PC-9 (cell line): ENCODE data around the gene SLC35A1. TPM values are rescaled to one million over a fixed set of nuclear protein-coding genes. Genes with fewer than 3 reads are reported as not detected.

Experiments
- BruUV-seq: library from RNA; stranded (reverse); fragments of 400-500 nt; replicated peaks from 2 replicates; lab custom pipeline; 2021; lab: Mats Ljungman, UMichigan
- CTCF ChIA-PET: fragments of 300-600 bp; sonication (Branson Sonifier 250); formaldehyde crosslinking; loops from one replicate; lab custom pipeline; 2022; ENCODE audit warnings: antibody characterized with exemption; lab: Charles Lee
- POLR2A ChIA-PET: fragments of 300-600 bp; sonication (Branson Sonifier 250); formaldehyde crosslinking; loops from one replicate; lab custom pipeline; 2022; ENCODE audit warnings: antibody characterized with exemption; ENCODE audit not compliant: unreplicated experiment; lab: Charles Lee
- DNase-seq, 2 experiments: peaks; one replicate each; pipeline versions ENCODE4 v3.0.0 to v3.0.0-alpha.2; 2015 to 2022; ENCODE audit warnings: mixed read lengths in 1 of 2
- H2AFZ ChIP-seq: fragments of 200-600 bp; sonication (generic); 2 replicates; pipeline ENCODE4 v1.8.1; 2017; ENCODE audit warnings: antibody characterized with exemption
- H3F3A ChIP-seq: fragments of 200-600 bp; sonication (generic); 2 replicates; pipeline ENCODE4 v1.8.1; 2017; ENCODE audit warnings: antibody characterized with exemption, mild to moderate bottlenecking, low read depth; ENCODE audit not compliant: insufficient read depth
- H3K27ac ChIP-seq: fragments of 200-600 bp; sonication (generic); 2 replicates; pipeline ENCODE4 v1.6.1; 2016; ENCODE audit warnings: mixed run types
- H3K27me3 ChIP-seq: fragments of 200-600 bp; sonication (generic); 2 replicates; pipeline ENCODE4 v1.6.1; 2016; ENCODE audit warnings: low read depth, mixed run types; ENCODE audit not compliant: insufficient read depth
- H3K36me3 ChIP-seq: fragments of 200-600 bp; sonication (generic); 2 replicates; pipeline ENCODE4 v1.6.1; 2016; ENCODE audit warnings: low read depth, mixed run types
- H3K4me1 ChIP-seq: fragments of 200-600 bp; sonication (generic); replicated peaks from 2 replicates; pipeline ENCODE4 v1.6.1; 2016; ENCODE audit warnings: mixed run types; ENCODE audit not compliant: insufficient read depth
- H3K4me2 ChIP-seq: fragments of 200-600 bp; sonication (generic); 2 replicates; pipeline ENCODE4 v1.6.1; 2017; ENCODE audit warnings: mixed run types
- H3K4me3 ChIP-seq: fragments of 200-600 bp; sonication (generic); 2 replicates; pipeline ENCODE4 v1.6.1; 2016; ENCODE audit warnings: mixed run types
- H3K79me2 ChIP-seq: fragments of 200-600 bp; sonication (generic); 2 replicates; pipeline ENCODE4 v1.6.1; 2017; ENCODE audit warnings: low read depth, mixed run types
- H3K9me2 ChIP-seq: fragments of 200-600 bp; sonication (generic); 2 replicates; pipeline ENCODE4 v1.8.1; 2017; ENCODE audit warnings: mild to moderate bottlenecking; ENCODE audit not compliant: insufficient read depth
- H3K9me3 ChIP-seq: fragments of 200-600 bp; sonication (generic); 2 replicates; pipeline ENCODE4 v1.8.1; 2016; ENCODE audit warnings: low read depth; ENCODE audit not compliant: insufficient read depth
- H4K20me1 ChIP-seq: fragments of 200-600 bp; sonication (generic); 2 replicates; pipeline ENCODE4 v1.8.1; 2017; ENCODE audit not compliant: insufficient read depth
- CTCF ChIP-seq: fragments of 200-600 bp; sonication (generic); conservative IDR thresholded peaks from 2 replicates; pipeline ENCODE4 v1.6.1; 2017; ENCODE audit warnings: mixed run types, antibody characterized with exemption, mild to moderate bottlenecking, moderate library complexity
- EZH2 ChIP-seq: fragments of 200-600 bp; sonication (generic); IDR thresholded peaks from 2 replicates; pipeline ENCODE4 v1.8.0; 2017; ENCODE audit warnings: antibody characterized with exemption, low read depth
- intact Hi-C: fragments of 100-400 bp; cut with micrococcal nuclease; formaldehyde crosslinking; loops from one replicate; pipeline ENCODE4 v1.10.0; 2022; ENCODE audit not compliant: unreplicated experiment
- total RNA-seq: library from RNA; stranded (reverse); gene quantifications from 2 replicates; pipeline ENCODE4 v1.2.3, GENCODE V29; 2021

The SLC35A1 gene
- total RNA-seq, 1 experiment from 2014 or later = 9.3 TPM

GRCh38 chr6:87541041-87541440 lies 68.3 kb downstream of the SLC35A1 start:
- no peaks in the 10 kb centered on the region for H3K27me3 ChIP-seq
- H3K9me2 ChIP-seq = no peaks in the 10 kb centered on the region
- BruUV-seq = no TSS peak
- no peak overlapping the region for H3K27ac ChIP-seq
- CTCF ChIA-PET = no interaction called here
- TF ChIP-seq CTCF = no peak
- TF ChIP-seq EZH2 = no peak
- H3K4me1 ChIP-seq = no peaks in the 10 kb centered on the region
- H3K79me2 ChIP-seq = no peaks in the 10 kb centered on the region
- no peak overlapping the region for H3K4me2 ChIP-seq
- no peaks in the 10 kb centered on the region for H3K36me3 ChIP-seq
- no peaks in the 10 kb centered on the region for H4K20me1 ChIP-seq
- no peak overlapping the region for H3K4me3 ChIP-seq
- no peaks in the 10 kb centered on the region for H3K9me3 ChIP-seq
- no peak for DNase-seq
- no peaks in the 10 kb centered on the region for H3F3A ChIP-seq
- POLR2A ChIA-PET = no interaction called here
- intact Hi-C loops = no loop called here
- no peak overlapping the region for H2AFZ ChIP-seq

- POLR2A ChIA-PET = no interaction called here
These were observed 69.0 kb downstream of the SLC35A1 start for GRCh38 chr6:87541744-87542143.

DNA sequence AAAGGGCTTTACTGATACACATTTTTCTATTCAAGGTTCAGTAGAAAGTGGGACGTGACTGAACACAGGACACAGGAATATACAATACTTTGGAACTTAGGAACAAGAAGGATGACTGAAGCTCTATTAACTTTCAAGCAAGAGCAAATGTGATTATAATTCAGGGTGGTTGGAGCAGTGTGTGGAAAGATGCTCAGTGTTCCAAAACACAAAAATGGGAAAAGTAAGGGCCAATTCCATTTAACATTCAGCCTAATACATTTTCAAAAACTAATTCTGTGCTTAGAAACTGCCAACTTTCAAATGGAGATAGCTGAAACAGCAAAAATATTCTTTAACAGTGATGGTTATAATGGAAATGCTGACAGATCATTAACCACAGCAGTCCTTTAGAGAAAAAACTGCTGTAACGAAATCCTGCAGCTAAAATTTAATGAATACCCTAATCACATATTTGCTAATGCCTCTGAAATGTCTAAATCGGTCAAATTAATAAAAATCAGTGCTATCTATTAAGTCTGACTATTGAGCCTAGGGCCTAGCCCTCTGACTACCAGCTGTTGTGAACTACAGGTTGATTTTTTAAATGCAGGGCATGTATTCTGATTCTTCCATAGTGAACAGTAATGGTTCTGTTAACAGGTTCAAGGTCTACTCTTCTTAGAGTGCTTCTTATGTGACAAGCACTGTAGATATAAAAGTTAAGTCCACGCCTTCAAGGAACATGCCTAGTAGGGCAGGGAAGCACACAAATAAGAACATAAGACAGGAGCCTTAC lies 71.1 kb downstream of the SLC35A1 start:
- DNase-seq = no peak
- H4K20me1 ChIP-seq = no peaks in the 10 kb centered on the region
- intact Hi-C loops = no loop called here
- H3K9me2 ChIP-seq = no peaks in the 10 kb centered on the region
- H3K27ac ChIP-seq = no peak overlapping the region
- H2AFZ ChIP-seq = no peak overlapping the region
- no peaks in the 10 kb centered on the region for H3K79me2 ChIP-seq
- no peaks in the 10 kb centered on the region for H3K4me1 ChIP-seq
- no peak overlapping the region for H3K4me3 ChIP-seq
- TF ChIP-seq CTCF = no peak
- ChIA-PET CTCF (interaction anchor here (0.5 kb wide), 1 partner anchor 406 kb away, joined by 5 read pairs; no protein-coding TSS in a partner anchor), POLR2A (no interaction called here)
- no peak overlapping the region for H3K4me2 ChIP-seq
- H3K36me3 ChIP-seq = peaks cover 4% of the 10 kb centered on the region
- H3K27me3 ChIP-seq = no peaks in the 10 kb centered on the region
- no peaks in the 10 kb centered on the region for H3K9me3 ChIP-seq
- no peaks in the 10 kb centered on the region for H3F3A ChIP-seq
- no TSS peak for BruUV-seq

More at GRCh38 chr6:87541744-87542143, 69.0 kb downstream of the SLC35A1 start:
- no peaks in the 10 kb centered on the region for H3K36me3 ChIP-seq
- DNase-seq = no peak
- H3F3A ChIP-seq = no peaks in the 10 kb centered on the region
- no peaks in the 10 kb centered on the region for H3K4me1 ChIP-seq
- no peaks in the 10 kb centered on the region for H3K79me2 ChIP-seq
- H4K20me1 ChIP-seq = no peaks in the 10 kb centered on the region
- CTCF ChIA-PET = no interaction called here
- BruUV-seq = no TSS peak
- no peak for TF ChIP-seq EZH2
- TF ChIP-seq CTCF = no peak
- H3K27ac ChIP-seq = no peak overlapping the region
- H3K9me3 ChIP-seq = no peaks in the 10 kb centered on the region
- no peak overlapping the region for H2AFZ ChIP-seq
- no peak overlapping the region for H3K4me2 ChIP-seq
- H3K4me3 ChIP-seq = no peak overlapping the region
- intact Hi-C loops = no loop called here
- H3K27me3 ChIP-seq = no peaks in the 10 kb centered on the region
- no peaks in the 10 kb centered on the region for H3K9me2 ChIP-seq
